Epithelial cell of esophagus (primary cell): Measurements from ENCODE around the gene CPM.

Experiments
- DNase-seq: peaks from one replicate; pipeline ENCODE4 v3.0.0; 2010; ENCODE audit warnings: low read depth
- H3K4me3 ChIP-seq: 2 replicates; pipeline ENCODE4 v1.5.1; 2011; ENCODE audit warnings: mild to moderate bottlenecking, low read length, control low read depth
- TF ChIP-seq, protein P1 (sequence below): IDR thresholded peaks from 2 replicates; pipeline ENCODE4 v1.5.1; 2011; ENCODE audit warnings: low read depth, mild to moderate bottlenecking, low read length, control low read depth, inconsistent platforms; ENCODE audit not compliant: insufficient read depth; ENCODE audit errors: missing control alignments

The CPM gene

DNA sequence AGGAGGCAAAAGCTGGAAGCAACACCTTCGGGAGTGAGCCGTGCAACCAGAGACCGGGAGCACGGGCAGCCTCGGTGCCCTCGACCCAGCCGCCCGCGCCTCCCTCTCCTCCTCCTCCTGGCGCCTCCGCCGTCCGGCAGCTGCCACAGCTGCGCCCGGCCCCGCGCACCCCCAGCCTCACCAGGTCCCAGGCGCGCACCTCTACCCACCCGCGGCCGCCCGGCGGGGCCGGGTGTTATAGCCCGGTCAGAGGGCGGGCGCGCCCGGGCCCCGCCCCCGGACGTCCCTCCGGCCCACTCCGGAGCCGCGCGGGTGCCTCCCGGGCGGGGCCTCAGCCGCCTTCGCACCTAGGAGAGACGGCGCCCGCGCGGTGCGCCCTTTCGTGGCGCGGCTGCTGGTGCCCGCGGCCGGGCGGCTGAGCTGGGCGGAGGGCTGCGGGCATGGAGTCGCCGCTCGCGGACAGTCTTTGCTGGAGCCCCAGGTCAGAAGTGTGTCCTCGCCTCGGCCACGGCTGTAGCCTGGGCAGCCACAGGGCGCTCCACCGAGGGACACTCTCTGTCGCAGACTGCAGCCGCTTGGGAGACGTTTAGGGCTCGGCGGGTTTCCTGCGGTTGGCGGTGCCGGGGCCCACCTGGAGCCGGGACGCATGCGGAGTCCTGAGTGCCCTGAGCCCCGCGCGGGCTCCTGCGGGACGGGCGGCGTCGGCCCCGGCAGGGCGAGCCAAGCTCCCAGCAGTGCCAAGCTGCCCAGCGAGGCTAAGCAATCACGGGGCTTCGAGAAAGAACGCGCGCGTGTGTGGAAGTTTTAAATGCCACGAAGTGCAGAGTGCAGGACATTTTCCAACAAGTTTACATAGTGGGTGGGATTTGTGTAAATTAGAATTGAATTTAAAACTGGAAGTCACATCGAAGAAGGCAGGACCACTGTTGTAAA is at the start of gene CPM:
Gene CPM, minus strand, starts transcription at position 211 of the 933 bp plus-strand sequence. CDS start 334 bp downstream, outside the sequence.
- H3K4me3 ChIP-seq = peak within 1 kb of the TSS; percentile 54
- TF ChIP-seq, protein P1, sequence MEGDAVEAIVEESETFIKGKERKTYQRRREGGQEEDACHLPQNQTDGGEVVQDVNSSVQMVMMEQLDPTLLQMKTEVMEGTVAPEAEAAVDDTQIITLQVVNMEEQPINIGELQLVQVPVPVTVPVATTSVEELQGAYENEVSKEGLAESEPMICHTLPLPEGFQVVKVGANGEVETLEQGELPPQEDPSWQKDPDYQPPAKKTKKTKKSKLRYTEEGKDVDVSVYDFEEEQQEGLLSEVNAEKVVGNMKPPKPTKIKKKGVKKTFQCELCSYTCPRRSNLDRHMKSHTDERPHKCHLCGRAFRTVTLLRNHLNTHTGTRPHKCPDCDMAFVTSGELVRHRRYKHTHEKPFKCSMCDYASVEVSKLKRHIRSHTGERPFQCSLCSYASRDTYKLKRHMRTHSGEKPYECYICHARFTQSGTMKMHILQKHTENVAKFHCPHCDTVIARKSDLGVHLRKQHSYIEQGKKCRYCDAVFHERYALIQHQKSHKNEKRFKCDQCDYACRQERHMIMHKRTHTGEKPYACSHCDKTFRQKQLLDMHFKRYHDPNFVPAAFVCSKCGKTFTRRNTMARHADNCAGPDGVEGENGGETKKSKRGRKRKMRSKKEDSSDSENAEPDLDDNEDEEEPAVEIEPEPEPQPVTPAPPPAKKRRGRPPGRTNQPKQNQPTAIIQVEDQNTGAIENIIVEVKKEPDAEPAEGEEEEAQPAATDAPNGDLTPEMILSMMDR = no peak
- DNase-seq = peak; percentile 76

DNA sequence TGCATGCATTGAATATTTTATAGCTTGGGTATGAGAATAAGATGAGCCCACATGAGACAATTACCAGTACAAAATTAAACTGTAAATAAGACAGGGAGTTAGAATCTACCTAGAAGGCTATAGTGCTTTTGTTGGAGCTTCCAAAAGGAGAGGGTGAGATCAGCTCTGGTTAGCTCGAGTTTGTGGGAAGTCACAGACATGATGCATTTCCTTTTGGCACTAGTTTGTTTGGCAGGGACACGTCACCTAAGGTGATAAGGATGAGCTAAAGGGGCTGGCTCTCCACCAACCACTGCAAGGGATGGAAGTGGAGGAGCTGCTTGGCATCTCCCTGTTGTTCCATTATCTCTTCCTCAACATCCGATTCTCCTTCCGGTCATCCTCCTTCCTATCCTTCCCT is 48.5 kb upstream of the CPM start:
- TF ChIP-seq, protein P1 = no peak
- H3K4me3 ChIP-seq = no peak overlapping the region
- no peak for DNase-seq

DNA sequence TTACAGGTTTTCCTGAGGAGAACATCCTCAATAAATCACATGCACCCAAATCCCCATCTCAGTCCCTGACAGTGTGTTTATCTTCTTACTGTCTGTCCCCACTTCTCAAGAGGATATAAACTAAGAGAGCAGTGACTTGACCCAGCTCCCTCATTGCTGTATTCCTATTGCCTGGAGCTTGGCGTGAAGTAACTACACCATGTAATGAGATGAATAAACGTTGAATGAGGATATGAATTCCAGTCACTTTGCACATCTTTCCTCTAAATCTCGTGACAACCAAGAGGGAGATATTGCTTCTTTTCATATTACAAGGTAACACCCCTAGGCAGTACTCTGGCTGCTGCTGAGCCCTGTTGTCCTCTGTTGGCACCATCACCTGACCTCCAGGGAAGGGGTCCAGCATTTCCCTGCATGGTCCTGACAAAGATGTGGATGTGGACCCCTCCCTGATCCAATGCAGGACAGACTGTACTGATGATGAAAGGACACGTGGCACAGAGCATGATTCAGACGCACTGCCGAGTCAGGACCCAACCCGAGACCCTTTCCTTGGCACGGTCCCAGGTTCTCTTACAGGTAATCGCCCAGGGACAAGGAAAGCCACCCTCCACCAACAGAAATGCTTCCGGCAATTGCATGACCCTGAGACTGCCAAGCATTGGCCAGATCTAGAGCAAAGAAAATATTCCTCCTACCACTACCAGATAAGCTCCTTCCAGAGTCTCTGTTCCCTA is 47.7 kb upstream of the CPM start:
- TF ChIP-seq, protein P1 = no peak
- DNase-seq = peak; percentile 97
- H3K4me3 ChIP-seq = no peak overlapping the region

DNA sequence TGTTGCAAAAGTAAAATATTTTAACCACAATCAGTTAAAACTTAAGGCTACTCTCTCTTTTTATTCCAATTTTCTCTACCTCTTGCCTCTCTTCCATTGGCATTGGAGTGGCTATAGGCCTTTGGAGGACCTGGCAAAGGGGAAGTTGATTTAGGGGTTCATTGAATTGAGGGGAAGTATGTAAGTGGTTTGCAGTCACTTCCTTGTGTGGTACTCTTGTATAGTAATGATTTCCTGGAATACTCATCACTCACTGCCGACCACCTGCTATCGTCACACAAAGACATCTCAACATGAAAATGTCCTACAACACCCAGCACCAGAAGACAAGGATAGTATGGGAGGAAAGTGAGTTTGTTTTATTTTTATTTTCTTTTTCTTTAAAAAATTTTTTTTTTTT is 45.7 kb upstream of the CPM start:
- DNase-seq = no peak
- TF ChIP-seq, protein P1 = no peak
- H3K4me3 ChIP-seq = no peak overlapping the region

DNA sequence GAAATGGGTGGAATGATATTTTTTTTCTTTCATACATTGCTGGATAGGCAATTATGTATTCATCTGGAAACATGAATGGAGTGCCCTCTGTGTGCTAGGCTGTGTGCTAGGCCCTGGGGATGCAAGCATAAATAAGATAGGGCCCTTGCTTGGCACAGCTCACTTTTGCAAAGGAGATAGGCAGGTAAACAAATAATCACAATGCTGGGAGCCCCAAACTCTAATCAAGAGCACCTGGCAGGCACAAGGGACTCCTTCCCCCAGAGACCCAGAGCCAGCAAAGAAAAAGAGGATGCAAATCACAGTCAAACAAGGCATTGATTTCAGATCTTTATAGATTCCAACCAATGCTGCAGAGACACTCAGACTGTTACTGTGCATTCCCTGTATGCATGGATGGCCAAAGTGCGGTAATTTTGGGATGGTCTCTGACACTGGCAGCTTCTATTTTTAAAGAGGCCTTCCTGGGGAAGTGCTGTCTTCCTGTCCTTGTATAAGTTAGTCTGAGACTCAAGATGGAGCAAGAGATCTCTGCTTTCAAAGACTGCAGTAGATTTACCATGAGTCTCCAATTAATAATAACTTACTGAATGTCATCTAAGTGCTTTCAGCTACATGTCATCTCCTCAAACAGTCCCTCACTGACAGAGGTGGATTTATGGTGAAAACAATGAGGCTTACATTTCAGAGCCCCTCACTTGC is 45.1 kb upstream of the CPM start:
- DNase-seq = no peak
- H3K4me3 ChIP-seq = no peak overlapping the region
- TF ChIP-seq, protein P1 = no peak

DNA sequence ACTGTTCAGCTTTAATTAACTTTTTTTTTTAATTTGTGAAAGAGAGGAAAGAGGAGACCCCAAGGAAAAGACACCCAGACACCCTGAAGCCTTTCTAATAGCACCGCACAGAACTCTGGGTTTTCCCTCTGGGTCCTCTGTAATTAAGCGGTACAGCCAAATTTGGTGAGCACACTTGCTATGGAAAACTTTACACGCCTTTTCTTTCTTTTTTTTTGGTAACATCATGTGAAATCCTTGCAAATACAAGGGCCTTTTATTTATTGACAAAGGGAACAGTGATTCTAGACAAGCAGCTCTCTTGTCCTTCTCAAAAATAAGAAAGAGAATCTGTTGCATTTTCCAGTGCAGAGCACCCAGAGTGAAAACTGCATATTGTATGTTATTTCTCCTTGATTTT is 44.4 kb upstream of the CPM start:
- no peak for DNase-seq
- TF ChIP-seq, protein P1 = no peak
- H3K4me3 ChIP-seq = no peak overlapping the region
